GM12878 (cell line): ENCODE results near the gene GTSE1. TPM values are rescaled to one million over a fixed set of nuclear protein-coding genes. Genes with fewer than 3 reads are reported as not detected.

ENCODE experiments used
- ATAC-seq: fragments of 200-7000 bp; cut with Tn5 transposase; 3 replicates; pipeline ENCODE4 v1.9.1; 2020; ENCODE audit warnings: mild to moderate bottlenecking, moderate library complexity
- BruUV-seq: library from RNA; stranded (reverse); fragments of 400-500 nt; replicated peaks from 2 replicates; lab custom pipeline; 2021; lab: Mats Ljungman, UMichigan
- CTCF ChIA-PET: fragments of 300-600 bp; sonication (Branson Sonifier 250); formaldehyde crosslinking; extraction: SDS; loops from one replicate; lab custom pipeline; 2021; ENCODE audit warnings: inconsistent platforms; lab: Yijun Ruan, JAX
- POLR2A ChIA-PET: fragments of 350-600 bp; formaldehyde crosslinking; extraction: SDS; loops from one replicate; lab custom pipeline; 2021; ENCODE audit warnings: inconsistent platforms; lab: Charles Lee
- RAD21 ChIA-PET: fragments of 300-600 bp; sonication (Branson Sonifier 250); formaldehyde crosslinking; loops from one replicate; lab custom pipeline; 2023; ENCODE audit warnings: antibody characterized with exemption; ENCODE audit not compliant: unreplicated experiment; lab: Charles Lee
- SMC1A ChIA-PET: fragments of 300-600 bp; sonication (Branson Sonifier 250); formaldehyde crosslinking; loops from one replicate; lab custom pipeline; 2023; ENCODE audit not compliant: unreplicated experiment, uncharacterized antibody; lab: Charles Lee
- DNase-seq: peaks from one replicate; pipeline ENCODE4 v3.0.0-alpha.2; 2011; ENCODE audit warnings: low read depth, low spot score
- FAIRE-seq: peaks from 3 replicates; lab custom pipeline; 2011; peaks lifted over from hg19 to GRCh38; lab: Jason Lieb, UNC
- H2AFZ ChIP-seq: 2 replicates; pipeline ENCODE4 v1.6.0; 2011; ENCODE audit warnings: low read depth, low read length, control low read depth; ENCODE audit not compliant: control insufficient read depth
- H3K27ac ChIP-seq: 2 replicates; pipeline ENCODE4 v1.5.1; 2011; ENCODE audit warnings: control low read depth; ENCODE audit not compliant: control insufficient read depth, insufficient read depth
- H3K27me3 ChIP-seq, 2 experiments: replicated peaks in 1 of 2; 2 replicates each; pipeline versions ENCODE4 v1.6.0 to v1.6.1; 2011; ENCODE audit warnings: low read length in 1 of 2; ENCODE audit not compliant: control insufficient read depth in 2 of 2, insufficient read depth in 2 of 2
- H3K36me3 ChIP-seq, 2 experiments: 2 replicates each; pipeline ENCODE4 v1.5.1; 2011; ENCODE audit warnings: low read length in 1 of 2; ENCODE audit not compliant: control insufficient read depth in 2 of 2, insufficient read depth in 2 of 2
- H3K4me1 ChIP-seq: 2 replicates; pipeline ENCODE4 v1.6.1; 2011; ENCODE audit warnings: mild to moderate bottlenecking, low read length, moderate library complexity, mixed read lengths; ENCODE audit not compliant: control insufficient read depth, insufficient read depth
- H3K4me2 ChIP-seq: 2 replicates; pipeline ENCODE4 v1.6.0; 2011; ENCODE audit warnings: control low read depth; ENCODE audit not compliant: control insufficient read depth, insufficient read depth
- H3K4me3 ChIP-seq: fragments of 200-600 bp; sonication (generic); 2 replicates; pipeline ENCODE4 v1.5.1; 2016
- H3K79me2 ChIP-seq: 2 replicates; pipeline ENCODE4 v1.6.0; 2011; ENCODE audit warnings: low read length; ENCODE audit not compliant: control insufficient read depth, insufficient read depth
- H3K9ac ChIP-seq: 2 replicates; pipeline ENCODE4 v1.8.0; 2011; ENCODE audit warnings: low read length, control low read depth, mixed read lengths; ENCODE audit not compliant: control insufficient read depth, insufficient read depth
- H3K9me3 ChIP-seq: replicated peaks from 3 replicates; pipeline ENCODE4 v1.5.1; 2011; ENCODE audit warnings: mild to moderate bottlenecking, low read length; ENCODE audit not compliant: control insufficient read depth, insufficient read depth
- H4K20me1 ChIP-seq: 2 replicates; pipeline ENCODE4 v1.6.0; 2011; ENCODE audit not compliant: control insufficient read depth, insufficient read depth
- CREB1 ChIP-seq: IDR thresholded peaks from 2 replicates; pipeline ENCODE4 v1.6.1; 2012; ENCODE audit warnings: low read depth, mild to moderate bottlenecking, inconsistent platforms
- E2F8 ChIP-seq: fragments of 450-650 bp; IDR thresholded peaks from 2 replicates; pipeline ENCODE4 v1.6.1; 2018; ENCODE audit warnings: mild to moderate bottlenecking, low read depth, moderate library complexity; ENCODE audit not compliant: partially characterized antibody
- ETV6 ChIP-seq, 2 experiments: fragments of 450-650 bp in 1 of 2; IDR thresholded peaks in 1 of 2; conservative IDR thresholded peaks in 1 of 2; 2 replicates each; pipeline ENCODE4 v1.6.1; 2014; ENCODE audit warnings: antibody characterized with exemption in 1 of 2, borderline replicate concordance in 1 of 2, low read depth in 1 of 2, mild to moderate bottlenecking in 1 of 2, moderate library complexity in 1 of 2
- JUNB ChIP-seq: IDR thresholded peaks from 2 replicates; pipeline ENCODE4 v1.6.1; 2016; ENCODE audit warnings: antibody characterized with exemption, mild to moderate bottlenecking
- KAT2A ChIP-seq: conservative IDR thresholded peaks from 2 replicates; pipeline ENCODE4 v1.6.1; 2011; ENCODE audit warnings: low read depth, low read length; ENCODE audit not compliant: control insufficient read depth
- POLR2AphosphoS5 ChIP-seq: IDR thresholded peaks from 2 replicates; pipeline ENCODE4 v1.6.1; 2011; ENCODE audit warnings: mild to moderate bottlenecking, low read length, inconsistent platforms
- RELA ChIP-seq: fragments of 450-650 bp; IDR thresholded peaks from 2 replicates; pipeline ENCODE4 v1.8.0; 2014; ENCODE audit warnings: borderline replicate concordance; ENCODE audit not compliant: partially characterized antibody
- STAT3 ChIP-seq: IDR thresholded peaks from 2 replicates; pipeline ENCODE4 v1.6.1; 2011; ENCODE audit warnings: low read depth, low read length, improper control_type of control experiment
- SUPT20H ChIP-seq: IDR thresholded peaks from 2 replicates; pipeline ENCODE4 v1.6.1; 2011; ENCODE audit warnings: low read depth, mild to moderate bottlenecking, low read length, moderate library complexity, borderline replicate concordance; ENCODE audit not compliant: control insufficient read depth
- TAF1 ChIP-seq: IDR thresholded peaks from 2 replicates; pipeline ENCODE4 v1.6.1; 2011; ENCODE audit warnings: mild to moderate bottlenecking, low read depth, low read length, borderline replicate concordance
- TCF12 ChIP-seq: IDR thresholded peaks from 2 replicates; pipeline ENCODE4 v1.6.1; 2011; ENCODE audit warnings: low read depth, mild to moderate bottlenecking, low read length
- ZBTB33 ChIP-seq: fragments of 450-650 bp; IDR thresholded peaks from 2 replicates; pipeline ENCODE4 v1.6.1; 2017; ENCODE audit warnings: mild to moderate bottlenecking
- ZNF687 ChIP-seq: fragments of 450-650 bp; IDR thresholded peaks from 2 replicates; pipeline ENCODE4 v1.6.1; 2017; ENCODE audit warnings: mild to moderate bottlenecking, moderate library complexity
- WGBS: methylation state at CpG from one replicate; pipeline ENCODE4 v1.1.6; 2016; ENCODE audit warnings: low lambda C conversion rate; ENCODE audit not compliant: insufficient replicate concordance, insufficient coverage; ENCODE audit errors: missing lambda C conversion rate; 5-methylcytosine and 5-hydroxymethylcytosine counted together
- in situ Hi-C: fragments of 300-500 bp; cut with MboI; formaldehyde crosslinking; loops from 9 replicates; pipeline ENCODE4 v1.14.3; 2018; ENCODE audit warnings: mixed read lengths
- intact Hi-C: fragments of 100-400 bp; cut with micrococcal nuclease; formaldehyde crosslinking; loops from one replicate; pipeline ENCODE4 v1.14.2; 2022; ENCODE audit not compliant: unreplicated experiment
- polyA plus RNA-seq, 11 experiments: library from polyadenylated mRNA; depleted of rRNA in 4 of 11; unstranded in 6 of 11; stranded (reverse) in 5 of 11; fragments of >200 nt; fragmentation: Nextera tagmentation in 4 of 11; fragmentation: Illumina TruSeq in 1 of 11; extraction: Ambion mirVana in 4 of 11; extraction: Trizol in 1 of 11; gene quantifications; 1 replicate in 1 of 11; 2 replicates in 10 of 11; pipeline versions ENCODE4 v1.2.1 to v1.2.3, GENCODE V29; 2011 to 2016; ENCODE audit warnings: inconsistent platforms in 2 of 11, missing spikeins in 2 of 11, low read depth in 1 of 11
- total RNA-seq, 4 experiments: library from RNA; depleted of rRNA in 3 of 4; stranded (reverse); fragments of >200 nt in 3 of 4; fragmentation: Illumina TruSeq in 1 of 4; extraction: Trizol in 1 of 4; gene quantifications; 2 replicates each; pipeline versions ENCODE4 v1.2.1 to v1.2.3, GENCODE V29; 2013 to 2021

GTSE1 gene
- total and polyA plus RNA-seq, 10 of the 15 experiments (the other 5 are each of a cell fraction or from before 2014, with no cell fraction given) = 6.6 to 46.2 (median 32.3) TPM

GRCh38 chr22:46287873-46288751, 8.6 kb upstream of the GTSE1 start:
- peak overlapping the region; percentile 86 for H3K27ac ChIP-seq
- FAIRE-seq (peak; percentile 94), DNase-seq (peak; percentile 38), ATAC-seq (peak; percentile 97)
- in situ Hi-C loops (no loop called here), intact Hi-C loops (no loop called here)
- H3K4me1 ChIP-seq = peaks cover 26% of the 10 kb centered on the region
- H4K20me1 ChIP-seq = no peaks in the 10 kb centered on the region
- WGBS = 10% methylated on average over 23 of the region's 24 CpGs
- TSS peak; percentile 88 for BruUV-seq
- ChIA-PET RAD21 (no interaction called here), SMC1A (interaction anchor here (1.0 to 1.5 kb wide), 2 partner anchors 19 to 166 kb away, joined by 3 to 4 read pairs; no protein-coding TSS in a partner anchor), POLR2A (interaction anchor here (0.6 to 1.2 kb wide), 3 partner anchors 14 to 20 kb away, joined by 4 to 5 read pairs (median 4); partner anchors contain the start of gene TTC38), CTCF (interaction anchor here (0.9 to 1.7 kb wide), 2 partner anchors 8 to 17 kb away, joined by 3 read pairs; partner anchors contain the start of gene GTSE1)
- H3K27me3 ChIP-seq = no peaks in the 10 kb centered on the region
- H2AFZ ChIP-seq = peak overlapping the region; percentile 65
- H3K9me3 ChIP-seq = no peaks in the 10 kb centered on the region; the same call in 2 of the 3 replicates
- peaks cover 17% of the 10 kb centered on the region for H3K79me2 ChIP-seq
- H3K4me2 ChIP-seq = peak overlapping the region; percentile 99
- H3K36me3 ChIP-seq = peaks cover 8 to 11% of the 10 kb centered on the region in 2 experiments; a peak in 3 of 4 replicates
- H3K9ac ChIP-seq = peak overlapping the region; percentile 94
- H3K4me3 ChIP-seq = peak overlapping the region; percentile 85
- no peak for TF ChIP-seq RELA
- TF ChIP-seq ZNF687 = peak; percentile 97
- TF ChIP-seq ZBTB33 = no peak
- TF ChIP-seq ETV6 (conservative IDR thresholded peaks at IDR 0.05 in 1 of 2, IDR thresholded peaks at IDR 0.05 in 1 of 2; ENCODE audit: borderline replicate concordance in 1 of 2, low read depth in 1 of 2) = peak in 1 of 2 experiments; percentile 97; a peak in 2 of 4 replicates
- peak; percentile 64; the same call in 1 of the 2 replicates for TF ChIP-seq CREB1
- TF ChIP-seq JUNB = no peak
- no peak for TF ChIP-seq SUPT20H
- no peak for TF ChIP-seq STAT3
- peak; percentile 67 for TF ChIP-seq TCF12
- TF ChIP-seq E2F8 = peak; percentile 36
- TF ChIP-seq POLR2AphosphoS5 = peak; percentile 93
- TF ChIP-seq TAF1 = peak; percentile 82
- no peak for TF ChIP-seq KAT2A
